IPS-18c (cell line): ENCODE data around the gene KCNE4.

ENCODE experiments used
- H3K4me3 ChIP-seq: 2 replicates; pipeline ENCODE4 v1.7.0; 2013; ENCODE audit warnings: low read depth, mild to moderate bottlenecking, low read length, moderate library complexity; ENCODE audit not compliant: insufficient read depth
- H3K9me3 ChIP-seq: one replicate; pipeline ENCODE4 v1.6.1; 2013; ENCODE audit warnings: mild to moderate bottlenecking, low read length, moderate library complexity; ENCODE audit not compliant: control insufficient read depth, insufficient read depth

The KCNE4 gene

GRCh38 chr2:223052548-223053483, 826 bp downstream of the KCNE4 start:
- Histone ChIP-seq H3K4me3 (no peak overlapping the region), H3K9me3 (peaks cover 4% of the 10 kb centered on the region)

GRCh38 chr2:223053484-223054192, 1.6 kb downstream of the KCNE4 start:
- Histone ChIP-seq H3K4me3 (no peak overlapping the region), H3K9me3 (peaks cover 4% of the 10 kb centered on the region)

GRCh38 chr2:223054193-223054781, 2.3 kb downstream of the KCNE4 start:
- H3K4me3 ChIP-seq, result no peak overlapping the region
- peaks cover 4% of the 10 kb centered on the region for H3K9me3 ChIP-seq

GRCh38 chr2:223055140-223055539, 3.1 kb downstream of the KCNE4 start:
- Histone ChIP-seq H3K4me3 (no peak overlapping the region), H3K9me3 (peaks cover 4% of the 10 kb centered on the region)

GRCh38 chr2:223055836-223056235, 3.8 kb downstream of the KCNE4 start:
- Histone ChIP-seq H3K4me3 (no peak overlapping the region), H3K9me3 (peaks cover 4% of the 10 kb centered on the region)

- H3K4me3 ChIP-seq, result no peak overlapping the region
- peaks cover 4% of the 10 kb centered on the region for H3K9me3 ChIP-seq
Observed at GRCh38 chr2:223056701-223057418, 4.9 kb downstream of the KCNE4 start.

- Histone ChIP-seq H3K9me3 (peaks cover 4% of the 10 kb centered on the region), H3K4me3 (no peak overlapping the region)
Observed at GRCh38 chr2:223057569-223057968, 5.6 kb downstream of the KCNE4 start.

- no peak overlapping the region for H3K4me3 ChIP-seq
- peaks cover 3% of the 10 kb centered on the region for H3K9me3 ChIP-seq
Observed at GRCh38 chr2:223058952-223059716, 7.1 kb downstream of the KCNE4 start.

- Histone ChIP-seq H3K9me3 (peaks cover 2% of the 10 kb centered on the region), H3K4me3 (no peak overlapping the region)
Observed at GRCh38 chr2:223060201-223060825, 8.3 kb downstream of the KCNE4 start.

GRCh38 chr2:223062396-223062795, 10.4 kb downstream of the KCNE4 start:
- no peaks in the 10 kb centered on the region for H3K9me3 ChIP-seq
- H3K4me3 ChIP-seq, result no peak overlapping the region

GRCh38 chr2:223065107-223065506, 13.1 kb downstream of the KCNE4 start:
- H3K9me3 ChIP-seq, result no peaks in the 10 kb centered on the region
- no peak overlapping the region for H3K4me3 ChIP-seq

GRCh38 chr2:223066721-223067120, 14.7 kb downstream of the KCNE4 start:
- no peak overlapping the region for H3K4me3 ChIP-seq
- H3K9me3 ChIP-seq, result no peaks in the 10 kb centered on the region

- Histone ChIP-seq H3K9me3 (no peaks in the 10 kb centered on the region), H3K4me3 (no peak overlapping the region)
Observed at GRCh38 chr2:223068071-223068470, 16.1 kb downstream of the KCNE4 start.

- Histone ChIP-seq H3K9me3 (no peaks in the 10 kb centered on the region), H3K4me3 (no peak overlapping the region)
Observed at GRCh38 chr2:223069465-223069864, 17.5 kb downstream of the KCNE4 start.

- Histone ChIP-seq H3K4me3 (no peak overlapping the region), H3K9me3 (no peaks in the 10 kb centered on the region)
Observed at GRCh38 chr2:223069988-223070387, 18.0 kb downstream of the KCNE4 start.

GRCh38 chr2:223071139-223071538, 19.1 kb downstream of the KCNE4 start:
- no peaks in the 10 kb centered on the region for H3K9me3 ChIP-seq
- H3K4me3 ChIP-seq, result no peak overlapping the region
